Lower lobe of right lung (tissue), 2 donors: ENCODE data around the gene GADD45B. TPM values are rescaled to one million over a fixed set of nuclear protein-coding genes. Genes with fewer than 3 reads are reported as not detected.
"Not testable (repeated sequence)": the region's sequence is repeated elsewhere in the genome, so short reads cannot be mapped to it uniquely, and the experiment has no call there.

ENCODE experiments used
- ATAC-seq, 2 donors: fragments of 200-7000 bp; cut with Tn5 transposase; one replicate each; pipeline ENCODE4 v1.9.1; 2020 to 2022; ENCODE audit warnings: mild to moderate bottlenecking in 2 of 2, moderate library complexity in 2 of 2
- DNase-seq: peaks from one replicate; pipeline ENCODE4 v3.0.0-alpha.2; 2020
- H3K27ac ChIP-seq: fragments of 200-600 bp; one replicate; pipeline ENCODE4 v1.8.0; 2022
- H3K27me3 ChIP-seq: fragments of 200-600 bp; one replicate; pipeline ENCODE4 v1.8.0; 2022; ENCODE audit warnings: low read depth
- H3K36me3 ChIP-seq: fragments of 200-600 bp; one replicate; pipeline ENCODE4 v1.8.0; 2022; ENCODE audit warnings: mild to moderate bottlenecking
- H3K4me1 ChIP-seq: fragments of 200-600 bp; one replicate; pipeline ENCODE4 v1.8.0; 2022
- H3K4me3 ChIP-seq: fragments of 200-600 bp; one replicate; pipeline ENCODE4 v1.8.0; 2022; ENCODE audit warnings: mild to moderate bottlenecking
- H3K9me3 ChIP-seq: fragments of 200-600 bp; one replicate; pipeline ENCODE4 v1.8.0; 2022
- intact Hi-C: fragments of 100-400 bp; cut with DNase I; formaldehyde crosslinking; loops from one replicate; pipeline ENCODE4 v1.11.0; 2022
- total RNA-seq: library from RNA; stranded (reverse); fragmentation: NEBNext Ultra II Directional; extraction: Animal tissue kit (Norgen Biotek cat#: 25700); gene quantifications from one replicate; pipeline ENCODE4 v1.2.1, GENCODE V29; 2021
- TF ChIP-seq, protein P1 (sequence below): fragments of 200-600 bp; IDR thresholded peaks from one replicate; pipeline ENCODE4 v1.8.0; 2022; ENCODE audit warnings: antibody characterized with exemption, mild to moderate bottlenecking
- donor health status: DM: no; HTN: yes; CAD: no; lungs with severe emphysema.

Gene GADD45B
- total RNA-seq, 1 donor from 2014 or later, result 89.9 TPM

DNA sequence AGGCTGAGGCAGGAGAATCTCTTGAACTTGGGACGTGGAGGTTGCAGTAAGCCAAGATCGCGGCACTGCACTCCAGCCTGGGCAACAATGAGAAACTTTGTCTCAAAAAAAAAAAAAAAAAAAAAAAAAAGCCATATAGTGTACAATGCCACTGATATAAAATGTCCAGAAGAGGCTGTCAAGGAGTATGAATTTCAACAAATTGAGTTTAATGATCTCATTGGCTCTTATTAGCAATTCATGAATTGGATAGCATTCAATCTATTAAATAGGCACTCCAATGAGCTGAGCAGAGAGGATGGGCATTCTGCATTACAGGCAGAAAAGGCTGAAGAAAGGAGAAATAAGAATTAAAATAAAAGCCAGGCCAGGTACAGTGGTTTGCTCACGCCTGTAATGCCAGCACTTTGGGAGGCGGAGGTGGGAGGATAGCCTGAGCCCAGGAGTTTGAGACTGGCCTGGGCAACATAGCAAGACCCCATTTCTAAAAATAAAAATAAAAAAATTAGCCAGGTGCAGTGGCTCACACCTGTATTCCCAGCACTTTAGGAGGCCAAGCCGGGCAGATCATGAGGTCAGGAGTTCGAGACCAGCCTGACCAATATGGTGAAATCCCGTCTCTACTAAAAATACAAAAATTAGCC is 18.4 kb upstream of the GADD45B start:
- Histone ChIP-seq H3K36me3 (no peaks in the 10 kb centered on the region), H3K9me3 (no peaks in the 10 kb centered on the region), H3K4me3 (peak overlapping the region; percentile 50), H3K27me3 (no peaks in the 10 kb centered on the region), H3K4me1 (peaks cover 27% of the 10 kb centered on the region), H3K27ac (peak overlapping the region; percentile 71)
- intact Hi-C loops, result no loop called here
- no peak for DNase-seq
- TF ChIP-seq, protein P1, sequence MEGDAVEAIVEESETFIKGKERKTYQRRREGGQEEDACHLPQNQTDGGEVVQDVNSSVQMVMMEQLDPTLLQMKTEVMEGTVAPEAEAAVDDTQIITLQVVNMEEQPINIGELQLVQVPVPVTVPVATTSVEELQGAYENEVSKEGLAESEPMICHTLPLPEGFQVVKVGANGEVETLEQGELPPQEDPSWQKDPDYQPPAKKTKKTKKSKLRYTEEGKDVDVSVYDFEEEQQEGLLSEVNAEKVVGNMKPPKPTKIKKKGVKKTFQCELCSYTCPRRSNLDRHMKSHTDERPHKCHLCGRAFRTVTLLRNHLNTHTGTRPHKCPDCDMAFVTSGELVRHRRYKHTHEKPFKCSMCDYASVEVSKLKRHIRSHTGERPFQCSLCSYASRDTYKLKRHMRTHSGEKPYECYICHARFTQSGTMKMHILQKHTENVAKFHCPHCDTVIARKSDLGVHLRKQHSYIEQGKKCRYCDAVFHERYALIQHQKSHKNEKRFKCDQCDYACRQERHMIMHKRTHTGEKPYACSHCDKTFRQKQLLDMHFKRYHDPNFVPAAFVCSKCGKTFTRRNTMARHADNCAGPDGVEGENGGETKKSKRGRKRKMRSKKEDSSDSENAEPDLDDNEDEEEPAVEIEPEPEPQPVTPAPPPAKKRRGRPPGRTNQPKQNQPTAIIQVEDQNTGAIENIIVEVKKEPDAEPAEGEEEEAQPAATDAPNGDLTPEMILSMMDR, result no peak
- ATAC-seq, result no peak

DNA sequence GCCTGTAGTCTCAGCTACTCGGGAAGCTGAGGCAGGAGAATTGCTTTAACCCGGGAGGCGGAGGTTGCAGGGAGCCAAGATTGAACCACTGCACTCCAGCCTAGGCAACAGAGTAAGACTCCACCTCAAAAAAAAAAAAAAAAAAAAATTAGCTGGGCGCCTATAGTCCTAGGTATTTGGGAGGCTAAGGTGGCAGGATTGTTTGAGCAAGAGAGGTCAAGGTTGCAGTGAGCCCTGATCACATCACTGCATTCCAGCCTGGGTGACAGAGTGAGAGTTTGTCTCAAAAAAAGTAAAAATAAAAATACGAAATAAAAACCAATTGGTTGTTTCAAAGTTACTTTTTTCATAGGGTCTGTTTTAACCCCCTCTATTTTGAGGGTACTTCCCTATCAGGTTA is 17.9 kb upstream of the GADD45B start:
- no peaks in the 10 kb centered on the region for H3K9me3 ChIP-seq
- peaks cover 31% of the 10 kb centered on the region for H3K4me1 ChIP-seq
- no peak overlapping the region for H3K27ac ChIP-seq
- intact Hi-C loops, result no loop called here
- no peaks in the 10 kb centered on the region for H3K27me3 ChIP-seq
- ATAC-seq (no peak), DNase-seq (no peak)
- no peaks in the 10 kb centered on the region for H3K36me3 ChIP-seq
- H3K4me3 ChIP-seq, result no peak overlapping the region
- TF ChIP-seq, protein P1, result no peak

DNA sequence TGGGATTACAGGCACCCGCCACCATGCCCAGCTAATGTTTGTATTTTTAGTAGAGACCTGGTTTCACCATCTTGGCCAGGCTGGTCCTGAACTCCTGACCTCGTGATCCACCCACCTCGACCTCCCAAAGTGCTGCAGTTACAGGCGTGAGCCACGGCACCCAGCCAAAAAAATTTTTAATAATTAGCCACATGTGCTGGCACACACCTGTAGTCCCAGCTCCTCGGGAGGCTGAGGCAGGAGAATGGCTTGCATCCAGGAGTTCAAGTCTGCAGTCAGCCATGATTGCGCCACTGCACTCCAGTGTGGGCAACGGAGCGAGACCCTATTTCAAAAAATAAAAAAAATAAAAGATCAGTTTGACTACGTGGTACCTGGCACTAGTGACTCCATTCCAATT is 17.2 kb upstream of the GADD45B start:
- DNase-seq, ATAC-seq, intact Hi-C loops: not testable (repeated sequence)

DNA sequence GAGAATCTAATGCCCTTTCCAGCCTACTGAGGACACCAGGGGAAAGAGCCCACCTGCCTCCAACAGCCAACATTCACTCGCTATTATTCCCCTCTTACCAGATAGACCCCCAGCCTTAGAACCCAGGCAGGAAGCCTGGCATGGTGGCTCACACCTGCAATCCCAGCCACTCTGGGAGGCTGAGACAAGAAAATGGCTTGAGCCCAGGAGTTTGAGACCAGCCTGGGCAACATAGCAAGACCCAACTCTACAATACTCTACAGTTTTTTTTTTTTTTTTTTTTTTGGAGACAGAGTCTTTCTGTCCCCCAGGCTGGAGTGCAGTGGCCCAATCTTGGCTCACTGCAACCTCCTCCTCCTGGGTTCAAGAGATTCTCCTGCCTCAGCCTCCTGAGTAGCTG is 15.7 kb upstream of the GADD45B start:
- TF ChIP-seq, protein P1, result no peak
- Histone ChIP-seq H3K27me3 (no peaks in the 10 kb centered on the region), H3K4me3 (no peak overlapping the region), H3K27ac (no peak overlapping the region), H3K4me1 (peaks cover 30% of the 10 kb centered on the region), H3K9me3 (no peaks in the 10 kb centered on the region), H3K36me3 (no peaks in the 10 kb centered on the region)
- intact Hi-C loops, result no loop called here
- DNase-seq (no peak), ATAC-seq (no peak)

More for the DNA sequence above, 17.2 kb upstream of the GADD45B start:
- H3K4me3 ChIP-seq, H3K9me3 ChIP-seq, H3K27me3 ChIP-seq, H3K36me3 ChIP-seq, H3K27ac ChIP-seq: not testable (repeated sequence)
- peaks cover 31% of the 10 kb centered on the region for H3K4me1 ChIP-seq

DNA sequence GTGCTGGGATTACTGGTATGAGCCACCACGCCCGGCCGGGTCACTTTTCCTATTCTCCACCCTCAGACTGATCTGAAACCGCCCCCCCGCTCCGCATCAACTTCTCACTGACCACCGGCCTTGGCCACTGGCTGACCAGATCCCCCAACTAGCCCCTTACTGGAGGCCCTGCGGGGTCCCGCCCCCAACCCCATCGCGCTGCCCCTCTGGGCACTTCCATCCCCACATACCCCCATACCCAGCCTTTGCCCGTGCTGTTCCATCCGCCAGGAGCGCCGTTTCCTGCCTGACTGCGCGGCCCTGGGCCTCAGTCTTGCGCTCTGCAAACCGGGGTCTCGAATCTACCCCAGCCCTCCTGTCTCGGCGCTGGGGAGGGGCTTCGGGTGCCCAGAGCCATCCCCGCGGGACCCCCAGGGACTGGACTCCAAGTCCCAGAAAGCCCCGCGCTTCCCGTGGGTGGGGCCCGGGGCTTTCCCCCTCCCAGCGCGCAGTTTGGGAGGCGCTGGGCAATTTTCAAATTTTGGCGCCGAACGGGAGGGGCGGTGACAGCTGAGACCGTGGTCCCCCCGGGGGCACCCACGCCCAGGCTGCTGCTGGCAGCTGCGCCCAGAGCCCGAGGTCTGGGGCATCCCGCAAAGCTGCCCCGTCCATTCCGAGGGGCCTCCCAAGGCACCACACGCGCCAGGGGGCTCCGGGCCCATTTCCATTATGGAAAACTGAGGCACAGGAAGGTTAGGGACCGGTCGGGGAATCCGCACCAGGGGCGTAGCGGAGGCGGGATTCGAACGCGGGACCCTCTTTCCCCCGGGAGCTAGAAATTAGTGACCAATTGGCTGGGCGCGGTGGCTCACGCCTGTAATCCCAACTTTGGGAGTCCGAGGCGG is 13.9 kb upstream of the GADD45B start:
- ATAC-seq (peak; percentile 69 to 71), DNase-seq (peak; percentile 58)
- no peaks in the 10 kb centered on the region for H3K36me3 ChIP-seq
- peaks cover 22% of the 10 kb centered on the region for H3K4me1 ChIP-seq
- H3K9me3 ChIP-seq, result no peaks in the 10 kb centered on the region
- H3K27me3 ChIP-seq, result no peaks in the 10 kb centered on the region
- no peak overlapping the region for H3K27ac ChIP-seq
- intact Hi-C loops, result no loop called here
- peak overlapping the region; percentile 67 for H3K4me3 ChIP-seq
- TF ChIP-seq, protein P1, result no peak
